CD4-positive, alpha-beta T cell treated with Interleukin-6 at 100 ng/mL for 8 hours (primary cell): ENCODE data around the gene ERICH6.
"Not testable (repeated sequence)": the region's sequence is repeated elsewhere in the genome, so short reads cannot be mapped to it uniquely, and the experiment has no call there.

Experiments
- DNase-seq: peaks from one replicate; pipeline ENCODE4 v3.0.0-alpha.2; 2020; ENCODE audit warnings: mixed read lengths, low spot score

Gene ERICH6

GRCh38 chr3:150682279-150682678 lies 21.4 kb downstream of the ERICH6 start:
- DNase-seq: no peak

- peak; percentile 12 for DNase-seq
Observed at GRCh38 chr3:150681057-150681456, 22.7 kb downstream of the ERICH6 start.

- DNase-seq: no peak
Observed at GRCh38 chr3:150680562-150680961, 23.2 kb downstream of the ERICH6 start.

- no peak for DNase-seq
Observed at GRCh38 chr3:150675587-150675986, 28.1 kb downstream of the ERICH6 start.

GRCh38 chr3:150673966-150674365 lies 29.8 kb downstream of the ERICH6 start:
- DNase-seq: no peak

- peak; percentile 1 for DNase-seq
Observed at GRCh38 chr3:150666167-150666566, 37.6 kb downstream of the ERICH6 start.

GRCh38 chr3:150663461-150663860 lies 40.3 kb downstream of the ERICH6 start:
- DNase-seq: no peak

GRCh38 chr3:150662410-150663200 lies 41.1 kb downstream of the ERICH6 start:
- DNase-seq: no peak

GRCh38 chr3:150656316-150656715 lies 47.4 kb downstream of the ERICH6 start:
- no peak for DNase-seq

GRCh38 chr3:150653110-150653561 lies 50.6 kb downstream of the ERICH6 start:
- no peak for DNase-seq

GRCh38 chr3:150640256-150640655 lies 63.5 kb downstream of the ERICH6 start:
- no peak for DNase-seq

- no peak for DNase-seq
Observed at GRCh38 chr3:150639262-150639661, 64.5 kb downstream of the ERICH6 start.

GRCh38 chr3:150636258-150636657 lies 67.5 kb downstream of the ERICH6 start:
- no peak for DNase-seq

- DNase-seq: peak; percentile 43
Observed at GRCh38 chr3:150635526-150635925, 68.2 kb downstream of the ERICH6 start.

- no peak for DNase-seq
Observed at GRCh38 chr3:150635076-150635475, 68.6 kb downstream of the ERICH6 start.

GRCh38 chr3:150631515-150632221 lies 72.1 kb downstream of the ERICH6 start:
- DNase-seq: no peak

GRCh38 chr3:150627557-150627956 lies 76.2 kb downstream of the ERICH6 start:
- no peak for DNase-seq

- DNase-seq: no peak
Observed at GRCh38 chr3:150626148-150626930, 77.4 kb downstream of the ERICH6 start.

GRCh38 chr3:150623945-150624344 lies 79.8 kb downstream of the ERICH6 start:
- DNase-seq: no peak

GRCh38 chr3:150622955-150623354 lies 80.8 kb downstream of the ERICH6 start:
- not testable (repeated sequence) for DNase-seq

- no peak for DNase-seq
Observed at GRCh38 chr3:150620002-150620689, 83.6 kb downstream of the ERICH6 start.
